Muscle of arm (tissue), 14 donors: ENCODE measurements around the gene PDK1. TPM values are rescaled to one million over a fixed set of nuclear protein-coding genes. Genes with fewer than 3 reads are reported as not detected.
A peak's percentile ranks its signal among the peaks of the same experiment; 100 is the strongest.
"Not testable (repeated sequence)": the region's sequence is repeated elsewhere in the genome, so short reads cannot be mapped to it uniquely, and the experiment has no call there.

Experiments
- DNase-seq: peaks from one replicate; pipeline ENCODE4 v3.0.0-alpha.2; 2013
- long read RNA-seq, 11 donors: transcript quantifications; one replicate each; lab custom pipeline, GENCODE V29; 2026
- polyA plus RNA-seq, 12 donors: library from polyadenylated mRNA; unstranded; fragments of 120-200 nt; gene quantifications; one replicate each; pipeline ENCODE4 v1.2.1, GENCODE V29; 2013; ENCODE audit not compliant: insufficient read length in 12 of 12

The PDK1 gene
- polyA plus RNA-seq = 10 to 100 TPM in 11 of 12 donors, not detected in 1; 16.8 to 45.0 (median 26.0) TPM
- long read RNA-seq, donor 1, full-length matches to known transcripts = 1 of 1 reads
- long read RNA-seq, donor 1, partial matches to known transcripts = 0 of 1 reads
- long read RNA-seq, donor 1, other reads (novel, unspliced or antisense) = 0 of 1 reads
- long read RNA-seq, donor 2, full-length matches to known transcripts = 7 of 7 reads
- long read RNA-seq, donor 2, partial matches to known transcripts = 0 of 7 reads
- long read RNA-seq, donor 2, other reads (novel, unspliced or antisense) = 0 of 7 reads
- long read RNA-seq, donor 3, full-length matches to known transcripts = 3 of 3 reads
- long read RNA-seq, donor 3, partial matches to known transcripts = 0 of 3 reads
- long read RNA-seq, donor 3, other reads (novel, unspliced or antisense) = 0 of 3 reads
- long read RNA-seq, donor 4, full-length matches to known transcripts = 1 of 1 reads
- long read RNA-seq, donor 4, partial matches to known transcripts = 0 of 1 reads
- long read RNA-seq, donor 4, other reads (novel, unspliced or antisense) = 0 of 1 reads
- long read RNA-seq, donor 5, full-length matches to known transcripts = 6 of 6 reads
- long read RNA-seq, donor 5, partial matches to known transcripts = 0 of 6 reads
- long read RNA-seq, donor 5, other reads (novel, unspliced or antisense) = 0 of 6 reads
- long read RNA-seq, donor 6, full-length matches to known transcripts = 1 of 1 reads
- long read RNA-seq, donor 6, partial matches to known transcripts = 0 of 1 reads
- long read RNA-seq, donor 6, other reads (novel, unspliced or antisense) = 0 of 1 reads
- long read RNA-seq, donor 7, full-length matches to known transcripts = 2 of 2 reads
- long read RNA-seq, donor 7, partial matches to known transcripts = 0 of 2 reads
- long read RNA-seq, donor 7, other reads (novel, unspliced or antisense) = 0 of 2 reads
- long read RNA-seq, donor 8, full-length matches to known transcripts = 7 of 7 reads
- long read RNA-seq, donor 8, partial matches to known transcripts = 0 of 7 reads
- long read RNA-seq, donor 8, other reads (novel, unspliced or antisense) = 0 of 7 reads
- long read RNA-seq, donor 9, full-length matches to known transcripts = 1 of 1 reads
- long read RNA-seq, donor 9, partial matches to known transcripts = 0 of 1 reads
- long read RNA-seq, donor 9, other reads (novel, unspliced or antisense) = 0 of 1 reads
- long read RNA-seq, donor 10, full-length matches to known transcripts = 4 of 4 reads
- long read RNA-seq, donor 10, partial matches to known transcripts = 0 of 4 reads
- long read RNA-seq, donor 10, other reads (novel, unspliced or antisense) = 0 of 4 reads
- long read RNA-seq, donor 11, full-length matches to known transcripts = 4 of 4 reads
- long read RNA-seq, donor 11, partial matches to known transcripts = 0 of 4 reads
- long read RNA-seq, donor 11, other reads (novel, unspliced or antisense) = 0 of 4 reads

GRCh38 chr2:172555522-172556283 lies at the start of gene PDK1:
PDK1 (plus strand) TSS chr2:172556090; CDS start chr2:172556151, 61 bp downstream.
- peak; percentile 88 for DNase-seq

GRCh38 chr2:172507199-172507598 lies 48.7 kb upstream of the PDK1 start:
- no peak for DNase-seq

- no peak for DNase-seq
Measured at GRCh38 chr2:172510088-172510487, 45.8 kb upstream of the PDK1 start.

GRCh38 chr2:172510548-172510947 lies 45.3 kb upstream of the PDK1 start:
- DNase-seq = no peak

- no peak for DNase-seq
Measured at GRCh38 chr2:172512810-172513523, 42.9 kb upstream of the PDK1 start.

- DNase-seq = no peak
Measured at GRCh38 chr2:172513524-172513900, 42.4 kb upstream of the PDK1 start.

- DNase-seq = no peak
Measured at GRCh38 chr2:172513935-172514586, 41.8 kb upstream of the PDK1 start.

GRCh38 chr2:172516299-172516698 lies 39.6 kb upstream of the PDK1 start:
- DNase-seq = no peak

GRCh38 chr2:172518995-172519394 lies 36.9 kb upstream of the PDK1 start:
- DNase-seq = no peak

- DNase-seq = no peak
Measured at GRCh38 chr2:172525601-172526000, 30.3 kb upstream of the PDK1 start.

- DNase-seq = no peak
Measured at GRCh38 chr2:172531309-172531708, 24.6 kb upstream of the PDK1 start.

- not testable (repeated sequence) for DNase-seq
Measured at GRCh38 chr2:172532461-172532860, 23.4 kb upstream of the PDK1 start.

- no peak for DNase-seq
Measured at GRCh38 chr2:172533687-172534086, 22.2 kb upstream of the PDK1 start.

- no peak for DNase-seq
Measured at GRCh38 chr2:172535119-172535518, 20.8 kb upstream of the PDK1 start.

GRCh38 chr2:172537851-172538250 lies 18.0 kb upstream of the PDK1 start:
- DNase-seq = not testable (repeated sequence)

- DNase-seq = no peak
Measured at GRCh38 chr2:172539767-172540166, 16.1 kb upstream of the PDK1 start.

- no peak for DNase-seq
Measured at GRCh38 chr2:172540421-172540820, 15.5 kb upstream of the PDK1 start.

- no peak for DNase-seq
Measured at GRCh38 chr2:172545408-172546075, 10.3 kb upstream of the PDK1 start.

- DNase-seq = no peak
Measured at GRCh38 chr2:172549131-172549530, 6.8 kb upstream of the PDK1 start.
